Activated B cell treated with CpG ODN at 0.5 μM for 24 hours (primary cell): ENCODE measurements around the gene HAGH. TPM values are rescaled to one million over a fixed set of nuclear protein-coding genes. Genes with fewer than 3 reads are reported as not detected.

Source experiments
- ATAC-seq: fragments of 200-7000 bp; cut with Tn5 transposase; one replicate; pipeline ENCODE4 v1.10.0; 2021; ENCODE audit warnings: low read depth, mild to moderate bottlenecking, moderate library complexity
- CTCF ChIA-PET: fragments of 350-600 bp; sonication (Branson Sonifier 250); formaldehyde crosslinking; loops from one replicate; lab custom pipeline; 2021; ENCODE audit warnings: antibody characterized with exemption; lab: Charles Lee
- POLR2A ChIA-PET: fragments of 350-600 bp; sonication (Branson Sonifier 250); formaldehyde crosslinking; loops from one replicate; lab custom pipeline; 2021; ENCODE audit warnings: antibody characterized with exemption; lab: Charles Lee
- DNase-seq: peaks from one replicate; pipeline ENCODE4 v3.0.0; 2022
- H3K27ac Mint-ChIP-seq: one replicate; pipeline ENCODE4 v1.8.0; 2020; ENCODE audit warnings: mixed read lengths
- H3K27me3 Mint-ChIP-seq: one replicate; pipeline ENCODE4 v1.8.0; 2021; ENCODE audit warnings: mixed read lengths
- H3K36me3 Mint-ChIP-seq: one replicate; pipeline ENCODE4 v1.8.0; 2021; ENCODE audit warnings: low read depth, mixed read lengths
- H3K4me1 Mint-ChIP-seq: one replicate; pipeline ENCODE4 v1.8.0; 2021; ENCODE audit warnings: mixed read lengths
- H3K4me3 Mint-ChIP-seq: one replicate; pipeline ENCODE4 v1.8.0; 2020; ENCODE audit warnings: mild to moderate bottlenecking, mixed read lengths
- H3K9me3 Mint-ChIP-seq: one replicate; pipeline ENCODE4 v1.8.0; 2020; ENCODE audit warnings: mixed read lengths
- CTCF ChIP-seq: fragments of 200-600 bp; IDR thresholded peaks from one replicate; pipeline ENCODE4 v1.8.0; 2022; ENCODE audit warnings: antibody characterized with exemption, mild to moderate bottlenecking
- intact Hi-C: fragments of 100-400 bp; cut with micrococcal nuclease; formaldehyde crosslinking; loops from one replicate; pipeline ENCODE4 v1.15.1; 2024
- total RNA-seq: library from RNA; stranded (reverse); gene quantifications from 2 replicates; pipeline ENCODE4 v1.2.3, GENCODE V29; 2022

HAGH gene
- total RNA-seq, 1 donor from 2014 or later = 19.5 TPM

- intact Hi-C loops = loop anchor here (2.0 to 5.0 kb wide), 2 partner anchors 158 to 428 kb away; partner anchors contain the start of genes CRAMP1 and IFT140
- ATAC-seq (peak; percentile 48), DNase-seq (peak; percentile 60)
- ChIA-PET CTCF (interaction anchor here (1.2 to 2.1 kb wide), 2 partner anchors 12 to 64 kb away, joined by 6 to 8 read pairs; partner anchors contain the start of genes MAPK8IP3, NUBP2 and SPSB3), POLR2A (interaction anchor here (0.5 to 5.6 kb wide), 19 partner anchors 8 to 694 kb away, joined by 3 to 88 read pairs (median 4); partner anchors contain the start of genes FAHD1, JPT2, MAPK8IP3 and NUBP2)
- peak overlapping the region; percentile 80 for H3K4me3 Mint-ChIP-seq
- H3K27ac Mint-ChIP-seq = peak overlapping the region; percentile 69
- no peak for TF ChIP-seq CTCF
- H3K4me1 Mint-ChIP-seq = peaks cover 24% of the 10 kb centered on the region
- no peaks in the 10 kb centered on the region for H3K9me3 Mint-ChIP-seq
- no peaks in the 10 kb centered on the region for H3K27me3 Mint-ChIP-seq
- H3K36me3 Mint-ChIP-seq = peaks cover 45% of the 10 kb centered on the region
Measured at GRCh38 chr16:1770328-1771187, 56.1 kb downstream of the HAGH start.

GRCh38 chr16:1769402-1770300, 57.0 kb downstream of the HAGH start:
- peaks cover 21% of the 10 kb centered on the region for H3K4me1 Mint-ChIP-seq
- ChIA-PET POLR2A (interaction anchor here (0.6 to 5.6 kb wide), 15 partner anchors 9 to 695 kb away, joined by 3 to 88 read pairs (median 4); partner anchors contain the start of genes JPT2, MAPK8IP3, NUBP2 and RPS2), CTCF (interaction anchor here (1.2 to 2.1 kb wide), 2 partner anchors 13 to 63 kb away, joined by 6 to 8 read pairs; partner anchors contain the start of genes MAPK8IP3, NUBP2 and SPSB3)
- intact Hi-C loops = loop anchor here (2.0 to 5.0 kb wide), 2 partner anchors 157 to 427 kb away; partner anchors contain the start of genes CRAMP1 and IFT140
- peaks cover 50% of the 10 kb centered on the region for H3K36me3 Mint-ChIP-seq
- peak overlapping the region; percentile 69 for H3K27ac Mint-ChIP-seq
- DNase-seq = no peak
- H3K27me3 Mint-ChIP-seq = no peaks in the 10 kb centered on the region
- ATAC-seq = no peak
- H3K9me3 Mint-ChIP-seq = no peaks in the 10 kb centered on the region
- H3K4me3 Mint-ChIP-seq = peak overlapping the region; percentile 41
- TF ChIP-seq CTCF = no peak

GRCh38 chr16:1768767-1769401, 57.7 kb downstream of the HAGH start:
- intact Hi-C loops = no loop called here
- Mint-ChIP-seq H3K4me1 (peaks cover 18% of the 10 kb centered on the region), H3K27ac (no peak overlapping the region), H3K9me3 (no peaks in the 10 kb centered on the region), H3K27me3 (no peaks in the 10 kb centered on the region), H3K4me3 (no peak overlapping the region), H3K36me3 (peaks cover 50% of the 10 kb centered on the region)
- TF ChIP-seq CTCF = no peak
- ChIA-PET POLR2A (interaction anchor here (0.6 to 1.9 kb wide), 5 partner anchors 10 to 386 kb away, joined by 3 to 10 read pairs (median 4); partner anchors contain the start of genes MAPK8IP3, NUBP2, SPSB3 and TRAF7), CTCF (interaction anchor here (2.1 kb wide), 1 partner anchor 62 kb away, joined by 8 read pairs; the partner anchor contains the start of gene MAPK8IP3)
- DNase-seq (no peak), ATAC-seq (no peak)

GRCh38 chr16:1768061-1768766, 58.4 kb downstream of the HAGH start:
- H3K27me3 Mint-ChIP-seq = no peaks in the 10 kb centered on the region
- no peak for TF ChIP-seq CTCF
- H3K4me1 Mint-ChIP-seq = peaks cover 17% of the 10 kb centered on the region
- ChIA-PET CTCF (no interaction called here), POLR2A (interaction anchor here (0.9 to 1.9 kb wide), 2 partner anchors 43 to 62 kb away, joined by 3 to 10 read pairs; partner anchors contain the start of gene MAPK8IP3)
- intact Hi-C loops = no loop called here
- ATAC-seq (no peak), DNase-seq (no peak)
- no peak overlapping the region for H3K4me3 Mint-ChIP-seq
- peak overlapping the region; percentile 35 for H3K27ac Mint-ChIP-seq
- peaks cover 50% of the 10 kb centered on the region for H3K36me3 Mint-ChIP-seq
- H3K9me3 Mint-ChIP-seq = no peaks in the 10 kb centered on the region
